ENCODE measurements around the gene HOPX.
"Not testable (repeated sequence)": the region's sequence is repeated elsewhere in the genome, so short reads cannot be mapped to it uniquely, and the experiment has no call there.

Gene HOPX

GRCh38 chr4:56654238-56654632 lies 26.9 kb downstream of the HOPX start:
- DNase-seq (ENCODE audit: low read depth), result no peak

GRCh38 chr4:56653461-56654237 lies 27.4 kb downstream of the HOPX start:
- DNase-seq (ENCODE audit: low read depth), result no peak

DNA sequence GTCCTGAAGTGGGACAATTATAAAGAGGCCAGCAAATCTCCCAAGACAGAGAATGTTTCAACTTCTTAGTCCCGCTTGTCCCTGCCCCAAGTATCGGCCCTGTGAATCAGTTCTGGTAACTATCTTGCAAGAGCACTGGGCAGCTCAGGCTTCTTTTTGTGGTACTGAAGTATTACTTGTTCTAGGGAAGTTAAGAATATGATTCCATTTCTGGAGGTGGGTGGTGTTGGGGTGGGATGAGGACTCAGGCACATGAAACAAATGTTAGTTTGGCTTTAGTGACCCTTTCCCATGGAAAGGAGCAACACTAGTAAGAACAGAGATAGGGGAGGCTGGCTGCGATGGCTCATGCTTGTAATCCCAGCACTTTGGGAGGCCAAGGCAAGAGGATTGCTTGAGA lies 28.9 kb downstream of the HOPX start:
- no peak for DNase-seq (ENCODE audit: low read depth)

GRCh38 chr4:56651056-56651350 lies 30.1 kb downstream of the HOPX start:
- DNase-seq (ENCODE audit: low read depth), result no peak

DNA sequence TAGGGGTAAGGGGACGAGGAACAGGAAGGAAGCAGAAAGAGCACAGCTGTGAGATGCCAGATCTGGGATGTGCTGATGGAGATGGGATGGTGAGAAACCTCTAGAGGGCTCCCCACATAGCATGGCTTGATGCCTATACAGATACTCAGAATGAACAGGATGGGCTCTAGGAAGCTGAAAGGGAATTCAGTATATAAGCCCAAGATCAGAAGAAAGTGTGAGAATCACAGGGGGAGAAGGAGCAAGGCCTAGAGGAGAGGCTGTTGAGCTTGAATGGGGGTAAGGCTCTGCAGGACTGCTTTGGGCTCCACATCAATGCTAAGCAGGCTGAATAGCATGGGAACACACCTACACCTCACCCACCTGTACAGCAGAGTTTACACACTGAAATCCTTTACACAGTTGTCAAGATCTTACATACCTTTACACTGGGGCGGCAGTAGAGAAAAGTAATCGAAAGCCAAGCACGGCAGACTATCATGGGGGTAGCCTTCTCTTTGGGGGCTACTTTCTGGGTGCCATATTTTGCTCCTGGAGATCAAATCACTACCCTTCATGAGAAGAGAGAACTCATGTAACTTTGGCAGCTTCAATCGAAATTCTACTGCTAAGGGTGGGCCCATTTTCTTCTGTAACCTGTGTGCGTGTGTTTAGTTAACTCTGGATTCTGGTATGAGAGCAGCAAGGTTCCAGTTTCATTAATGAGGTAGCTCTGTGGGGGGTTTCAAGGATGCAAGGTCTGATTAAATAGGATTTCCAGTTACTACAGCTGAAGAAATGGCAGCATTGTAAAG lies 30.6 kb downstream of the HOPX start:
- no peak for DNase-seq (ENCODE audit: low read depth)

GRCh38 chr4:56649445-56650261 lies 31.4 kb downstream of the HOPX start:
- no peak for DNase-seq (ENCODE audit: low read depth)

DNA sequence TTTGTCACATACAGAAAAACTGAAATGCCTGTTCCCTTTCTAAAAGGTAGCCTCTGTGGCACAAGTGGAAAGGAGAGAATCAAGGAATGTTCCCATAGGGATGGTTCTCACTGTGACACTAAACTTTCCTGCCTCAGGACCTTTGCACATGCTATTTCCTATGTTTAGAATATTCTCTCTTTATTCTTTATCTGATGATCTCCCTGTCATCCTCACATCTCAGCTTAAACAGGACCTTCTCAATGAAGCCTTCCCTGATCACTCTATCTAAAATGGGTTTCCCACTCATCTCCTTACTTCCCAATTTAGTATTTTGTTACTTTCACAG lies 32.3 kb downstream of the HOPX start:
- no peak for DNase-seq (ENCODE audit: low read depth)

DNA sequence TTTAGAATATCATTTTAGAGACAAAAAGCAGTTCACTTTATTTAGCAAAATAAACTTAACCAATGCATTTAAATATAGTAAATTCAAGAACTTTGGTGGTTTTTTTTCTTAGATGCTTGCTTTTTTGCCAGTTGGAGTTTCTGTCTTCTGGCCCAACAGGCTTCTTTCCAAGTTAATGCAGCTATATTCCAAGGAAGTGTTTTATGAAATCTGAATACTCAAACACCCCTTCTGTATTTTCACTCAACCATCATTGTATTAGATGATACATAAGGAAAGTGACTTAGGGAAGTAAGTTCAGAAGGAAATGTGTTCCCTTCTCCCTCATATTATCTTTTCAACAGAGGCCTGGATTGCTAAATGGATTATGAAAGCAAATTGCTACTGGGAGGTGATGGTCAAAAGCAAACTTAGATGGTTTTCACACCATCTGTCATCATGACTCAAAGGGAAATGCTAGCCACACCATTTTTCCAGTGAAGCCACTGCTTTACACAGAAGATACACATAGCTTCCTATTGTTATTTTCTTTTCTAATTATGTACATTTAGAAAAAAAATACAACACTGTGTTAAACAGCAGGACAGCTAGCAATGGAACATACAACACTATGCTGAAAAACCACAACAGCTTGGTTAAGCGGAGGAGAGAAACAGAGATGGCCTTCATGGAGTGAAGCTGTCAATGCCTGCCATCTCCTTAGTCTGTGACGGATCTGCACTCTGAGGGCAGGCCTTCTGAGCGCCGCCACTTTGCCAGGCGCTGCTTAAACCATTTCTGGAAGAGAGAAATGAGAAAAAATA lies 32.9 kb downstream of the HOPX start:
- DNase-seq (ENCODE audit: low read depth), result no peak

DNA sequence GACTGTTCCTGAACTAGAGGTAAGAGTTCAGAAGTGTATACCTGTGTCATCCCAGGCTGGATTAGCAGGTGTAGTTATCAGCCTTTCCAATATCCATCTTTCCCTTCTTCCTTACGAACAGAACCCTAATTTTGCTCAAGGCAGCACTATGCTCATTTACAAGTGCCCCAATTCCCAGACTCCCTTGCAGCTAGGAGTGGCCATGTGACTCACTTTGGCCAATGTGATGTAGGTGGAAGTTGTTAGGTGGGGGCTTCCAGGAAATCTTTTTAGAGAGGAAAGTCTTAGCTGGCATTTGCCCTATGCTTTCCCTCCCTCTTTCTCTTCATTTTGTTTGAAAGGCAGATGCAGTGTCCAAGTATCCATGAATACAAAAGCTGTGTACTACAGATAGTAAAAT lies 34.8 kb downstream of the HOPX start:
- no peak for DNase-seq (ENCODE audit: low read depth)

DNA sequence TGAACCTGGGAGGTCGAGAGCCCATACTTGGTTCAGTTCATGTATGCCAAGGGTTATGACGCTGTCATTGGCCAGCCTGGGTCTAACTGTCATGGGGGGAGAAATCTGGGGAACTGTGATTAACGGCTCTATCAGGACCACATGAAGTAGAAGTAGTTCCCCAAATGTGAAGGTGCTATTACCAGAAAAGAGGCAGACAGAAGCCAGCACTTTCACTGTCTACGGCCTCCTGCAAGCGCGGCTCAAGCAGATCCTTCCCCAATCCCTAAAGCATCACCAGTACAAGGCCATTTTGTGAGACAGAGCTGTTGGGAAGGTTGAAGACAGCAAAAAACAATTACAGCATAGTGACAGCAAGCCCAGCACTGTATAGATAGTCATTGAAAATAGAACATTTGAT lies 37.5 kb downstream of the HOPX start:
- no peak for DNase-seq (ENCODE audit: low read depth)

GRCh38 chr4:56641494-56642051 lies 39.5 kb downstream of the HOPX start:
- peak; percentile 79 for DNase-seq (ENCODE audit: low read depth)

DNA sequence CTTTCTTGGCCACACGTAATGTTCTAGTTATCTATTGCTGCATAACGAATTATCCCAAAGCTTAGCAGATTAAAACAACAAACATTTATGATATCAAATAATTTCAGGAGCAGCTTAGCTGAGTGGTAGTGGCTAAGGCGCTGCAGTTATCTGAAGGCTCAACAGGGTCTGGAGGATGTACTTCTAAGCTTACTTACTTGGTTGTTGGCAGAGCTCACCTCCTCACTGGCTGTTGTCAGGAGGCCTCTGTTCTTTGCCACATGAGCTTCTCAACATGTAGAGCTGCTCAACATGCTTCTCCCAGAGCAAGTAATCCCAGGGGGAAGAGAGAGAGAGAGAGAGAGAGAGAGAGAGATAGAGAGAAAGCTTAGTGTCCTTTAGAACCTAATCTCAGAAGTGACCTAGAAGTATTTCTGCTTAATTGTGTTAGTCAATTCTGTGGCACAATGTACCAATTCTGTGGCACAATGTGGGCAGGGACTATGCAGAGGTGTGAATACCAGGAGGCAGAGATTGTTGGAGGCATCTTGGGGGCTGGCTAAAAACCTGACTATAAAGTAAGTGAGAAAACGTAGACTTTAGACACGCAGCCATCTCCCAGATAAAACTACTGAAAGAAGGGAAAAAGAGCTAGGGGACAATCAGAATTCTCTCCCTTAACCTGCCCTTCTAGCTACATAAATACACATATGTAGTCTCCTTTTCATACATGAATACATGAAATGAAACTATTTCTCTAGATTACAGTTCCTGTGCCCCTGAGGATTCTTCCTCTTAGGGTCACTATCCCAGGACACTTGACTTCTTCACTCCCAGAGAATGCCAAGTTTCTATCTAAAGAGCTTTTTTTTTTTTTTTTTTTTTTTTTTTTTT lies 40.2 kb downstream of the HOPX start:
- no peak for DNase-seq (ENCODE audit: low read depth)

DNA sequence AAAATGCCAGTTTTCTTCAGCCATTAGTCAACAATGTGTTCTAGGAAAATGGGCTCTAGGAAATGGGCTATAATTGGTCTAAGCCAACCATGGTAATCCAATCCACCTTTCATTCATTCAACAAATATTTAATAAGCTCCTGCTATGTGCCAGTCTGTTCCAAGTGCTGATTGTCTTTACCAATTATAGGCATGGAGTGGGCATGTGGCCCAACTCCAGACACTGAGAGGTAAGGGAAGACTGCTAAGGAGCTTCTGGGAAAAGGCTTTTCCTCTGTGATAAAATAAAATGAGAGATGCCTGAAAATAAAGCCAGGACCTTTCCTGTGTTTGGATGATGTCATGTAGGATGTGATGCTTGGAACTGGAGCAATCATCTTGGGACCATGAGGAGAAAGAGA lies 43.3 kb downstream of the HOPX start:
- no peak for DNase-seq (ENCODE audit: low read depth)

GRCh38 chr4:56637154-56637553 lies 43.9 kb downstream of the HOPX start:
- DNase-seq (ENCODE audit: low read depth), result no peak

DNA sequence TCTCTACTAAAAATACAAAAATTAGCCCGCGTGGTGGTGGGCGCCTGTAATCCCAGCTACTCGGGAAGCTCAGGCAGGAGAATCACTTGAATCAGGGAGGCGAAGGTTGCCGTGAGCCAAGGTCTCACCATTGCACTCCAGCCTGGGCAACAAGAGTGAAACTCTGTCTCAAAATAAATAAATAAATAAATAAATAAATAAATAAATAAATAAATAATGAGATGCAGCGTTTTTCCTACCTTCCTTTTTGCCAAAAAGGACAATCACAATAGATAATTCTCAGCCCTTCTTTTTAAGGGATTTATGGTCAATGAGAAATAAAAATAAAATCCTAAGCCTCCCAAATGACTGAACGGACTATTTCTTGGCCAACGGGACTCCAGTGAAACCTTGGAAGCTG lies 46.1 kb downstream of the HOPX start:
- DNase-seq (ENCODE audit: low read depth), result not testable (repeated sequence)

DNA sequence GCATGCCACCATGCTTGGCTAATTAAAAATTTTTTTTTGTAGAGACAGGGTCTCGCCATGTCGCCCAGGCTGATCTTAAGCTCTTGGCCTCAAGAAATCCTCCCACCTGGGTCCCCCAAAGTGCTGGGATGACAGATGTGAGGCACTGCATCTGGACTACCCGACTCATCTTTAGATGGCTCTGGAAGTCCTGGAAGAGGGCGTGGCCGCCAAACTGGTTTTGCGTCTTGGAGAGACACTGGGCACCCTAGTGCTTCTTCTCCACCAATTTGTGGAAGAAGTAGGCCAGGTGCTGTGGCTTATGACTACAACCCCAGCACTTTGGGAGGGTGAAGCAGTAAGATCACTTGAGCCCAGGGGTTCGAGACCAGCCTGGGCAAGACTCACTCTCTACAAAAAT lies 47.6 kb downstream of the HOPX start:
- DNase-seq (ENCODE audit: low read depth), result no peak

GRCh38 chr4:56630876-56631666 lies 50.0 kb downstream of the HOPX start:
- no peak for DNase-seq (ENCODE audit: low read depth)

DNA sequence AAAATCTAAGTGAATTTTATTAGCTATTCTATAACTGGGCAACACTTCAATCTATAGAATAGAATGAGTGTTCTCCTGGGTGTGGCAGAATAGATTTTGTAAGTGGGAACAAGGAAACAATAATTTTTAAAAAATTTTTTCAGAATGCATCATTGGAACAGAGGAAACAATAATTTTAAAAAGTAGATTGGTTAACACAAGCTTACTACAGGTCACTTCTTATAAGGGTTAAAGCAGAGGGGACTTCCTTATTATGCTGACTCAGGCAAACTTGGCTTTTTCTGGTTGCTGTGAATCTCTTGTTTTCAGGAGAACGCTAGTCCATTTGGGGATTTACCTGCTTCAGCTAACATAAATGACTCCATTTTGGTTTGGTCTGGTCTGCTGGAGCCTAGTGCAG lies 52.5 kb downstream of the HOPX start:
- no peak for DNase-seq (ENCODE audit: low read depth)

DNA sequence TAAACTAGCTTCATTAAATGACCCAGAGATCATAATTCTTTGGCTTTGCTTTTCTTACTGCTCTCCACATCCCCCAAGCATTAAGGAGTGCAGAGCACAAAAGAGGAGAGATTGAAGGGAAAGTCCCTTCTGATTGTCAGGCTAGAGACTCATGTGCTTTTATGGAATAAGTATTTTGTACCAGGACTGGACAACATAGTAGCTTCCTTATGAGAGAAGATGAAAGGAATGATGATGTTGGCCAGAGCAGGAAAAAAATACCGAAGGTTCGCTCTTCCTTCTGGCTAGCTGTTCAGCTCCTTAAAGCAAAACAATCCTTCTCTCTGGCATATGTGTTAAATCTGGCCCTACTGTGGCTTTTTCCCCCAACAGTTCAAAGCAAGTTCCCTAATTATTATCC lies 53.1 kb downstream of the HOPX start:
- DNase-seq (ENCODE audit: low read depth), result no peak

DNA sequence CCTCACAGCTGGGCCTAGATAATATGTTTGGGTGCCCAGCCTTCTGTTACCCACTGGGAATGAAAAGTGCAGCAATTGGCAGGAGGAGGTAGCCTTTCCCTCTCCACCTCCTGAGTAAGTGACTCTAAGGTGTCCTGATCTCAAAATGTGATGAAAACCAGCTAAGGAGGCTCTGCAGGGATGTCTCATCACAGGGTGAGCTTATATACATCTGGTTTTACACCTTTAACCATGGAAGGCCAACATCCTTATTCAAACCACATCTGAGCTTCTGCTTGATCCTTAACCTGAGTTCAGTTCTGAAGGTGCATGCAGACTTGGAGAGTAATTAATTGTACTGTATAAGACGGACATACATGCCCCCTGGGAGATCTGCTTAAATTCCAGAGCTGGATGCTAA lies 53.7 kb downstream of the HOPX start:
- no peak for DNase-seq (ENCODE audit: low read depth)

Measured in HS-5 (cell line).